Keratinocyte (primary cell): ENCODE results near the gene PPFIBP2. TPM values are rescaled to one million over a fixed set of nuclear protein-coding genes. Genes with fewer than 3 reads are reported as not detected.

Experiments
- DNase-seq: peaks from one replicate; pipeline ENCODE4 v3.0.0-alpha.2; 2011; ENCODE audit warnings: low read depth, missing footprints, low spot score
- FAIRE-seq: peaks from 2 replicates; lab custom pipeline; 2011; peaks lifted over from hg19 to GRCh38; lab: Jason Lieb, UNC
- H2AFZ ChIP-seq: 2 replicates; pipeline ENCODE4 v1.6.0; 2012; ENCODE audit warnings: low read length, control low read depth, inconsistent platforms; ENCODE audit not compliant: control insufficient read depth
- H3K27ac ChIP-seq: 2 replicates; pipeline ENCODE4 v1.5.1; 2011; ENCODE audit warnings: low read length; ENCODE audit not compliant: control insufficient read depth, insufficient read depth
- H3K27me3 ChIP-seq: 3 replicates; pipeline ENCODE4 v1.6.0; 2011; ENCODE audit warnings: low read length; ENCODE audit not compliant: control insufficient read depth, insufficient read depth; ENCODE audit errors: extremely low read depth
- H3K36me3 ChIP-seq, 2 experiments: 2 replicates in 1 of 2; 3 replicates in 1 of 2; pipeline ENCODE4 v1.5.1; 2011; ENCODE audit warnings: low read length in 2 of 2, mild to moderate bottlenecking in 1 of 2; ENCODE audit not compliant: control insufficient read depth in 2 of 2, insufficient read depth in 2 of 2; ENCODE audit errors: extremely low read depth in 1 of 2
- H3K4me1 ChIP-seq: 3 replicates; pipeline ENCODE4 v1.5.1; 2011; ENCODE audit warnings: low read length; ENCODE audit not compliant: control insufficient read depth, insufficient read depth; ENCODE audit errors: extremely low read depth
- H3K4me2 ChIP-seq: 3 replicates; pipeline ENCODE4 v1.6.0; 2011; ENCODE audit warnings: low read depth, low read length; ENCODE audit not compliant: control insufficient read depth, insufficient read depth; ENCODE audit errors: extremely low read depth
- H3K4me3 ChIP-seq, 3 experiments: fragments of 200-600 bp in 1 of 3; sonication (generic) in 1 of 3; 2 replicates in 2 of 3; 3 replicates in 1 of 3; pipeline ENCODE4 v1.5.1; 2011 to 2016; ENCODE audit warnings: low read length in 3 of 3, mild to moderate bottlenecking in 3 of 3, control low read depth in 2 of 3, inconsistent platforms in 1 of 3, low read depth in 1 of 3, mixed read lengths in 1 of 3, mixed run types in 1 of 3, moderate library complexity in 1 of 3; ENCODE audit not compliant: control insufficient read depth in 2 of 3, insufficient read depth in 2 of 3; ENCODE audit errors: extremely low read depth in 1 of 3
- H3K79me2 ChIP-seq: 2 replicates; pipeline ENCODE4 v1.6.0; 2012; ENCODE audit warnings: low read length; ENCODE audit not compliant: control insufficient read depth, insufficient read depth
- H3K9ac ChIP-seq: 3 replicates; pipeline ENCODE4 v1.6.0; 2011; ENCODE audit warnings: low read length; ENCODE audit not compliant: control insufficient read depth, insufficient read depth; ENCODE audit errors: extremely low read depth
- H3K9me1 ChIP-seq: 3 replicates; pipeline ENCODE4 v1.6.0; 2011; ENCODE audit warnings: low read length; ENCODE audit not compliant: control insufficient read depth, insufficient read depth; ENCODE audit errors: extremely low read depth
- H3K9me3 ChIP-seq: 2 replicates; pipeline ENCODE4 v1.5.1; 2012; ENCODE audit warnings: low read depth, low read length; ENCODE audit not compliant: control insufficient read depth
- H4K20me1 ChIP-seq: 3 replicates; pipeline ENCODE4 v1.6.0; 2011; ENCODE audit warnings: low read length; ENCODE audit not compliant: control insufficient read depth, insufficient read depth; ENCODE audit errors: extremely low read depth
- CTCF ChIP-seq, 3 experiments: IDR thresholded peaks in 1 of 3; conservative IDR thresholded peaks in 1 of 3; optimal IDR thresholded peaks in 1 of 3; 2 replicates in 2 of 3; 3 replicates in 1 of 3; pipeline versions ENCODE3 to v1.5.1; 2011; ENCODE audit warnings: low read length in 3 of 3, mild to moderate bottlenecking in 3 of 3, moderate library complexity in 2 of 3, control low read depth in 1 of 3, inconsistent platforms in 1 of 3; ENCODE audit not compliant: insufficient read depth in 2 of 3; ENCODE audit errors: extremely low read depth in 1 of 3
- EZH2 ChIP-seq: IDR thresholded peaks from one replicate; pipeline ENCODE4 v1.6.1; 2012; ENCODE audit warnings: inconsistent platforms, mild to moderate bottlenecking, low read length, moderate library complexity
- dilution Hi-C: fragments of 300-500 bp; cut with MboI; formaldehyde crosslinking; loops from one replicate; pipeline ENCODE4 v1.7.0; 2020; ENCODE audit warnings: low sequenced_read_pairs; ENCODE audit not compliant: extremely low pct_ligation_motif_present
- polyA plus RNA-seq, 5 experiments: library from polyadenylated mRNA; depleted of rRNA in 3 of 5; stranded (reverse) in 3 of 5; stranded (forward) in 1 of 5; unstranded in 1 of 5; fragments of >200 nt; gene quantifications; 1 replicate in 1 of 5; 2 replicates in 3 of 5; 3 replicates in 1 of 5; pipeline versions ENCODE4 v1.2.1 to v1.2.3, GENCODE V29; 2011 to 2012; ENCODE audit warnings: missing spikeins in 2 of 5, low read depth in 1 of 5, low replicate concordance in 1 of 5

PPFIBP2 gene
- polyA plus RNA-seq, 1 donor (not counting 4 experiments of a cell fraction or from before 2014, with no cell fraction given) = 11.0 TPM

- H3K79me2 ChIP-seq = no peaks in the 10 kb centered on the region
- H3K4me2 ChIP-seq = no peak overlapping the region
- dilution Hi-C loops = no loop called here
- peaks cover 5% of the 10 kb centered on the region for H3K4me1 ChIP-seq
- TF ChIP-seq CTCF (optimal IDR thresholded peaks at IDR 0.05 in 1 of 3, IDR thresholded peaks at IDR 0.05 in 1 of 3, conservative IDR thresholded peaks at IDR 0.05 in 1 of 3; ENCODE audit: extremely low read depth in 1 of 3, insufficient read depth in 2 of 3, low read length in 3 of 3) (no peak), EZH2 (no peak)
- H3K9me1 ChIP-seq = no peaks in the 10 kb centered on the region
- H3K27ac ChIP-seq = no peak overlapping the region
- H4K20me1 ChIP-seq = no peaks in the 10 kb centered on the region
- no peak overlapping the region for H3K9ac ChIP-seq
- FAIRE-seq = no peak
- H3K27me3 ChIP-seq = no peaks in the 10 kb centered on the region
- no peak overlapping the region for H3K4me3 ChIP-seq
- no peaks in the 10 kb centered on the region for H3K36me3 ChIP-seq
- H3K9me3 ChIP-seq = no peaks in the 10 kb centered on the region
- no peak for DNase-seq
- H2AFZ ChIP-seq = no peak overlapping the region
These were observed 128.9 kb downstream of the PPFIBP2 start for GRCh38 chr11:7642747-7643146.

- no peak for FAIRE-seq
- H3K9me3 ChIP-seq = no peaks in the 10 kb centered on the region
- no peak overlapping the region for H2AFZ ChIP-seq
- dilution Hi-C loops = no loop called here
- H3K79me2 ChIP-seq = no peaks in the 10 kb centered on the region
- H3K9ac ChIP-seq = no peak overlapping the region
- TF ChIP-seq EZH2 (no peak), CTCF (optimal IDR thresholded peaks at IDR 0.05 in 1 of 3, IDR thresholded peaks at IDR 0.05 in 1 of 3, conservative IDR thresholded peaks at IDR 0.05 in 1 of 3; ENCODE audit: extremely low read depth in 1 of 3, insufficient read depth in 2 of 3, low read length in 3 of 3) (no peak)
- no peak overlapping the region for H3K4me2 ChIP-seq
- H4K20me1 ChIP-seq = no peaks in the 10 kb centered on the region
- H3K4me1 ChIP-seq = no peaks in the 10 kb centered on the region
- H3K36me3 ChIP-seq = no peaks in the 10 kb centered on the region
- H3K27ac ChIP-seq = no peak overlapping the region
- H3K4me3 ChIP-seq = no peak overlapping the region
- no peaks in the 10 kb centered on the region for H3K9me1 ChIP-seq
- no peak for DNase-seq
- H3K27me3 ChIP-seq = no peaks in the 10 kb centered on the region
These were observed 129.5 kb downstream of the PPFIBP2 start for GRCh38 chr11:7643314-7643713.
